CD14-positive monocyte (primary cell): ENCODE results near the gene SPART. TPM values are rescaled to one million over a fixed set of nuclear protein-coding genes. Genes with fewer than 3 reads are reported as not detected.

ENCODE experiments used
- DNase-seq, 3 donors: peaks; one replicate each; pipeline ENCODE4 v3.0.0-alpha.2; 2011 to 2022
- H2AFZ ChIP-seq: 2 replicates; pipeline ENCODE4 v1.6.0; 2012; ENCODE audit warnings: mild to moderate bottlenecking, low read depth, low read length, inconsistent platforms; ENCODE audit not compliant: insufficient read depth, poor library complexity, severe bottlenecking
- H3K27ac ChIP-seq, 2 donors: 1 replicate in 1 of 2; 2 replicates in 1 of 2; pipeline ENCODE4 v1.5.1; 2012 to 2013; ENCODE audit warnings: low read length in 2 of 2, control low read depth in 1 of 2, inconsistent platforms in 1 of 2, low read depth in 1 of 2, mild to moderate bottlenecking in 1 of 2
- H3K27me3 ChIP-seq, 2 donors: one replicate each; pipeline versions ENCODE4 v1.6.0 to v1.6.1; 2011 to 2013; ENCODE audit warnings: low read length in 2 of 2; ENCODE audit not compliant: control insufficient read depth in 2 of 2, insufficient read depth in 2 of 2
- H3K36me3 ChIP-seq, 2 donors: replicated peaks in 1 of 2; 1 replicate in 1 of 2; 2 replicates in 1 of 2; pipeline versions ENCODE4 v1.5.1 to v1.6.1; 2012 to 2013; ENCODE audit warnings: low read length in 2 of 2, control low read depth in 1 of 2, inconsistent platforms in 1 of 2, mild to moderate bottlenecking in 1 of 2; ENCODE audit not compliant: insufficient read depth in 2 of 2, control insufficient read depth in 1 of 2
- H3K4me1 ChIP-seq, 2 donors: 1 replicate in 1 of 2; 2 replicates in 1 of 2; pipeline versions ENCODE4 v1.5.1 to v1.6.1; 2012 to 2013; ENCODE audit warnings: low read length in 2 of 2, control low read depth in 1 of 2, inconsistent platforms in 1 of 2, mild to moderate bottlenecking in 1 of 2, moderate library complexity in 1 of 2; ENCODE audit not compliant: insufficient read depth in 2 of 2, control insufficient read depth in 1 of 2
- H3K4me2 ChIP-seq: replicated peaks from 2 replicates; pipeline ENCODE3; 2012; ENCODE audit warnings: low read length, moderate library complexity, mild to moderate bottlenecking; ENCODE audit not compliant: poor library complexity, severe bottlenecking; ENCODE audit errors: extremely low read depth
- H3K4me3 ChIP-seq, 3 experiments: fragments of 200-600 bp in 1 of 3; sonication (generic) in 1 of 3; replicated peaks in 1 of 3; 1 replicate in 2 of 3; 2 replicates in 1 of 3; pipeline ENCODE4 v1.5.1; 2011 to 2013; ENCODE audit warnings: low read length in 3 of 3, mild to moderate bottlenecking in 3 of 3, control low read depth in 2 of 3, low read depth in 2 of 3, inconsistent platforms in 1 of 3, moderate library complexity in 1 of 3
- H3K79me2 ChIP-seq: 2 replicates; pipeline ENCODE4 v1.6.0; 2012; ENCODE audit warnings: mild to moderate bottlenecking, control low read depth, inconsistent platforms, low read length, moderate library complexity; ENCODE audit not compliant: insufficient read depth
- H3K9ac ChIP-seq: 2 replicates; pipeline ENCODE4 v1.6.0; 2017; ENCODE audit warnings: low read length, mild to moderate bottlenecking; ENCODE audit not compliant: insufficient read depth, poor library complexity, severe bottlenecking
- H3K9me3 ChIP-seq, 2 donors: replicated peaks in 1 of 2; 1 replicate in 1 of 2; 2 replicates in 1 of 2; pipeline versions ENCODE4 v1.5.1 to v1.6.1; 2012 to 2013; ENCODE audit warnings: low read length in 2 of 2, control low read depth in 1 of 2; ENCODE audit not compliant: control insufficient read depth in 1 of 2, insufficient read depth in 1 of 2
- H4K20me1 ChIP-seq: 2 replicates; pipeline ENCODE4 v1.6.0; 2012; ENCODE audit warnings: mild to moderate bottlenecking, low read length, control low read depth, moderate library complexity; ENCODE audit not compliant: insufficient read depth
- H3K27ac Mint-ChIP-seq, 7 donors: one replicate each; pipeline ENCODE4 v1.8.0; 2020; ENCODE audit warnings: mild to moderate bottlenecking in 7 of 7, mixed read lengths in 7 of 7, moderate library complexity in 6 of 7, inconsistent platforms in 2 of 7
- H3K27me3 Mint-ChIP-seq, 3 donors: one replicate each; pipeline ENCODE4 v1.8.0; 2021 to 2022; ENCODE audit warnings: low read depth in 3 of 3, mild to moderate bottlenecking in 3 of 3, mixed read lengths in 3 of 3, moderate library complexity in 3 of 3, inconsistent platforms in 1 of 3
- H3K36me3 Mint-ChIP-seq, 2 donors: one replicate each; pipeline ENCODE4 v1.8.0; 2020; ENCODE audit warnings: mixed read lengths in 2 of 2, inconsistent platforms in 1 of 2, mild to moderate bottlenecking in 1 of 2
- H3K4me1 Mint-ChIP-seq: one replicate; pipeline ENCODE4 v1.8.0; 2020; ENCODE audit warnings: mild to moderate bottlenecking, mixed read lengths
- H3K4me3 Mint-ChIP-seq, 2 donors: one replicate each; pipeline ENCODE4 v1.8.0; 2020; ENCODE audit warnings: mild to moderate bottlenecking in 2 of 2, mixed read lengths in 2 of 2, moderate library complexity in 1 of 2
- H3K9me3 Mint-ChIP-seq, 7 donors: one replicate each; pipeline ENCODE4 v1.8.0; 2020 to 2022; ENCODE audit warnings: mixed read lengths in 7 of 7, mild to moderate bottlenecking in 6 of 7, moderate library complexity in 6 of 7, inconsistent platforms in 2 of 7
- WGBS: methylation state at CpG from one replicate; pipeline ENCODE4 v1.1.5; 2013; ENCODE audit warnings: missing lambda C conversion rate; ENCODE audit not compliant: insufficient coverage; 5-methylcytosine and 5-hydroxymethylcytosine counted together
- intact Hi-C, 2 donors: fragments of 100-400 bp; cut with micrococcal nuclease; formaldehyde crosslinking; loops; one replicate each; pipeline versions ENCODE4 v1.15.0 to v1.15.1; 2023
- polyA plus RNA-seq, 3 donors: library from polyadenylated mRNA; depleted of rRNA in 1 of 3; unstranded in 2 of 3; stranded (reverse) in 1 of 3; fragments of 300-500 nt in 2 of 3; fragments of >200 nt in 1 of 3; fragmentation: Illumina TruSeq in 2 of 3; gene quantifications; 1 replicate in 2 of 3; 2 replicates in 1 of 3; pipeline ENCODE4 v1.2.3, GENCODE V29; 2012 to 2021
- TF ChIP-seq, protein P1 (sequence below): fragments of 200-600 bp; IDR thresholded peaks from one replicate; pipeline ENCODE4 v1.8.0; 2022; ENCODE audit warnings: antibody characterized with exemption, mild to moderate bottlenecking

The SPART gene
- polyA plus RNA-seq, 3 donors, result 24.4 to 37.0 (median 29.8) TPM

DNA sequence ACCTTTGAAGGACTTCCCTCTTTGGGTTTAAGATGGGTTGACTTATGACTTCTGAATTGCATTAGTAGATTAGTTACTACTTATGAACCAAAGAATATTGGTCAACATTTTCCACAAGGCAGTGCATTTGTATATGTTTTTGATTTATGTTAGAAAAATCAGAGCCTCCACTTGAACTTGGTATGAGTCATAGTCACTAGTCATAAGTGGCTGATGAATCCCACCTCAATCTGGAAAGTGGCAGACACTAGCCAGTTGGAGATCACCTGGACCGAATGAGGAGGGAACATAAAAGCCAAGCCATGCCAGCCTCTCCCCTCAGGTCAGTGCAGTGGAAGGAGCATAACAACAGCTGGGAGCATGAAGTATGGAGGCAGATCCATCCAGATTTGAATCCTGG is 39.3 kb upstream of the SPART start:
- Histone ChIP-seq H3K9ac (no peak overlapping the region), H3K4me3 (no peak overlapping the region), H3K27me3 (no peaks in the 10 kb centered on the region), H3K36me3 (no peaks in the 10 kb centered on the region), H3K9me3 (no peaks in the 10 kb centered on the region), H3K4me1 (no peaks in the 10 kb centered on the region), H3K27ac (no peak overlapping the region), H3K79me2 (no peaks in the 10 kb centered on the region), H2AFZ (no peak overlapping the region), H4K20me1 (no peaks in the 10 kb centered on the region), H3K4me2 (no peak overlapping the region)
- H3K27ac Mint-ChIP-seq, result no peak overlapping the region
- intact Hi-C loops, result no loop called here
- no peak for DNase-seq
- no peak overlapping the region for H3K4me3 Mint-ChIP-seq
- WGBS, result no CpG with 5 or more reads among the region's 1 CpG
- H3K4me1 Mint-ChIP-seq, result no peaks in the 10 kb centered on the region
- TF ChIP-seq, protein P1, sequence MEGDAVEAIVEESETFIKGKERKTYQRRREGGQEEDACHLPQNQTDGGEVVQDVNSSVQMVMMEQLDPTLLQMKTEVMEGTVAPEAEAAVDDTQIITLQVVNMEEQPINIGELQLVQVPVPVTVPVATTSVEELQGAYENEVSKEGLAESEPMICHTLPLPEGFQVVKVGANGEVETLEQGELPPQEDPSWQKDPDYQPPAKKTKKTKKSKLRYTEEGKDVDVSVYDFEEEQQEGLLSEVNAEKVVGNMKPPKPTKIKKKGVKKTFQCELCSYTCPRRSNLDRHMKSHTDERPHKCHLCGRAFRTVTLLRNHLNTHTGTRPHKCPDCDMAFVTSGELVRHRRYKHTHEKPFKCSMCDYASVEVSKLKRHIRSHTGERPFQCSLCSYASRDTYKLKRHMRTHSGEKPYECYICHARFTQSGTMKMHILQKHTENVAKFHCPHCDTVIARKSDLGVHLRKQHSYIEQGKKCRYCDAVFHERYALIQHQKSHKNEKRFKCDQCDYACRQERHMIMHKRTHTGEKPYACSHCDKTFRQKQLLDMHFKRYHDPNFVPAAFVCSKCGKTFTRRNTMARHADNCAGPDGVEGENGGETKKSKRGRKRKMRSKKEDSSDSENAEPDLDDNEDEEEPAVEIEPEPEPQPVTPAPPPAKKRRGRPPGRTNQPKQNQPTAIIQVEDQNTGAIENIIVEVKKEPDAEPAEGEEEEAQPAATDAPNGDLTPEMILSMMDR, result no peak
- H3K36me3 Mint-ChIP-seq, result no peaks in the 10 kb centered on the region
- H3K27me3 Mint-ChIP-seq, result peaks cover 0 to 4% (median 3%) of the 10 kb centered on the region in 3 donors
- no peaks in the 10 kb centered on the region for H3K9me3 Mint-ChIP-seq

DNA sequence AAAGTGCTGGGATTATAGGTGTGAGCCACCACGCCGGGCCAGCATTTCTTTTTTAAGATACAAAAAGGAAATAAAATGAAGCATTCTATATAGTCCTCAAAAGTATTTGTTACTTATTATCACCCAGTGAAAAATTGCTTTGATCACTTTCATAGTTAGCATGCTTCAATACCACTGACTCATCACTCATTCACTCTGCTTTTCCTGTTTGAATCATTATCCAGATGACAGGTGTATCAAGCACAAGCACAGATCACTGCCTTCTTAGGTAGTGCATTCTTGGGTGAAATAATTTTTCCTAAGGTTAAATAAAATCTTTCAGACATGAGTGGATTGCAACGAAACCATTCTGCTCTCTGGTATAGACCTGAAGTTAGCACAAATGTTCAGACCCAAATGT is 35.8 kb upstream of the SPART start:
- no peaks in the 10 kb centered on the region for H3K36me3 ChIP-seq
- H3K9me3 Mint-ChIP-seq, result no peaks in the 10 kb centered on the region
- H3K4me1 Mint-ChIP-seq, result no peaks in the 10 kb centered on the region
- H3K4me3 ChIP-seq, result no peak overlapping the region
- TF ChIP-seq, protein P1, result no peak
- DNase-seq, result no peak
- no peaks in the 10 kb centered on the region for H4K20me1 ChIP-seq
- H3K4me3 Mint-ChIP-seq, result no peak overlapping the region
- H3K79me2 ChIP-seq, result no peaks in the 10 kb centered on the region
- H2AFZ ChIP-seq, result no peak overlapping the region
- H3K27me3 Mint-ChIP-seq, result peaks cover 0 to 4% (median 0%) of the 10 kb centered on the region in 3 donors
- no peaks in the 10 kb centered on the region for H3K36me3 Mint-ChIP-seq
- no peak overlapping the region for H3K4me2 ChIP-seq
- H3K27ac Mint-ChIP-seq, result no peak overlapping the region
- H3K4me1 ChIP-seq, result no peaks in the 10 kb centered on the region
- no peak overlapping the region for H3K27ac ChIP-seq
- intact Hi-C loops, result no loop called here
- no CpG with 5 or more reads among the region's 3 CpGs for WGBS
- no peak overlapping the region for H3K9ac ChIP-seq
- H3K27me3 ChIP-seq, result no peaks in the 10 kb centered on the region
- H3K9me3 ChIP-seq, result no peaks in the 10 kb centered on the region
